Stimulated activated naive B cell treated with anti-CD40 and anti-IgM and Interleukin-4, amounts not matched to agents 10 μg/mL and 1 μg/mL and 100 μg/mL, for 72 hours (primary cell): ENCODE data around the gene CRX.

Experiments
- ATAC-seq, 2 donors: fragments of 150-1000 bp; cut with Tn5 transposase; replicated peaks; 2 replicates each; pipeline ENCODE4 v1.10.0; 2021; ENCODE audit warnings: moderate library complexity in 1 of 2
- DNase-seq: peaks from one replicate; pipeline ENCODE4 v3.0.0; 2021
- H3K27ac Mint-ChIP-seq: one replicate; pipeline ENCODE4 v1.8.0; 2022; ENCODE audit warnings: mild to moderate bottlenecking, mixed read lengths
- H3K27me3 Mint-ChIP-seq, 2 donors: one replicate each; pipeline ENCODE4 v1.8.0; 2022; ENCODE audit warnings: mixed read lengths in 2 of 2
- H3K36me3 Mint-ChIP-seq, 2 donors: one replicate each; pipeline ENCODE4 v1.8.0; 2022; ENCODE audit warnings: mixed read lengths in 2 of 2, mild to moderate bottlenecking in 1 of 2
- H3K4me1 Mint-ChIP-seq, 2 donors: one replicate each; pipeline ENCODE4 v1.8.0; 2022; ENCODE audit warnings: mixed read lengths in 2 of 2, mild to moderate bottlenecking in 1 of 2
- H3K4me3 Mint-ChIP-seq, 2 donors: one replicate each; pipeline ENCODE4 v1.8.0; 2022; ENCODE audit warnings: mild to moderate bottlenecking in 2 of 2, mixed read lengths in 2 of 2, moderate library complexity in 1 of 2
- H3K9me3 Mint-ChIP-seq, 2 donors: one replicate each; pipeline ENCODE4 v1.8.0; 2022; ENCODE audit warnings: mixed read lengths in 2 of 2, mild to moderate bottlenecking in 1 of 2

CRX gene

GRCh38 chr19:47891923-47892666 is 70.4 kb downstream of the CRX start:
- DNase-seq (no peak), ATAC-seq (no peak)
- Mint-ChIP-seq H3K27me3 (peaks cover 3 to 14% of the 10 kb centered on the region in 2 donors), H3K27ac (no peak overlapping the region), H3K36me3 (peaks cover 0 to 2% of the 10 kb centered on the region in 2 donors), H3K4me1 (no peaks in the 10 kb centered on the region), H3K4me3 (no peak overlapping the region), H3K9me3 (peaks cover 5 to 8% of the 10 kb centered on the region in 2 donors)
